ENCODE results near the gene PPP1CA.
"Not testable (repeated sequence)": the region's sequence is repeated elsewhere in the genome, so short reads cannot be mapped to it uniquely, and the experiment has no call there.

PPP1CA gene

DNA sequence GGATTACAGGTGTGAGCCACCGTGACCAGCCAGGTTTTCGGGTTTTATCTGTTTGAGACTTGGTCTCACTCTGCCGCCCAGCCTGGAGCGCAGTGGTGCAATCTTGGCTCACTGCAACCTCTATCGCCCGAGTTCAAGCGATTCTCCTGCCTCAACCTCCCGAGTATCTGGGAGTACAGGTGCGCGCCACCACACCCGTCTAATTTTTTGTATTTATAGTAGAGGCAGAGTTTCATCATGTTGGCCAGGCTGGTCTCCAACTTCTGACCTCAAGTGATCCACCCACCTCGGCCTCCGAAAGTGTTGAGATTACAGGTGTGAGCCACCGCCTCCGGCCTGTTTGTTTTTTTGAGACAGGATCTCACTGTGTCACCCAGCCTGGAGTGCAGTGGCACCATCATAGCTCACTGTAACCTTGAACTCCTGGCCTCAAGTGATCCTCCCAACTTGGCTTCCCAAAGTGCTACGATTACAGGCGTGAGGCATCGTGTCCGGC is 25.8 kb upstream of the PPP1CA start:
- H3K27me3 Mint-ChIP-seq, H3K9me3 Mint-ChIP-seq: not testable (repeated sequence)
- Mint-ChIP-seq H3K4me3 (peak overlapping the region; percentile 98), H3K36me3 (ENCODE audit: low read depth) (peaks cover 12% of the 10 kb centered on the region), H3K4me1 (ENCODE audit: low read depth) (peaks cover 37% of the 10 kb centered on the region), H3K27ac (peak overlapping the region; percentile 97)

DNA sequence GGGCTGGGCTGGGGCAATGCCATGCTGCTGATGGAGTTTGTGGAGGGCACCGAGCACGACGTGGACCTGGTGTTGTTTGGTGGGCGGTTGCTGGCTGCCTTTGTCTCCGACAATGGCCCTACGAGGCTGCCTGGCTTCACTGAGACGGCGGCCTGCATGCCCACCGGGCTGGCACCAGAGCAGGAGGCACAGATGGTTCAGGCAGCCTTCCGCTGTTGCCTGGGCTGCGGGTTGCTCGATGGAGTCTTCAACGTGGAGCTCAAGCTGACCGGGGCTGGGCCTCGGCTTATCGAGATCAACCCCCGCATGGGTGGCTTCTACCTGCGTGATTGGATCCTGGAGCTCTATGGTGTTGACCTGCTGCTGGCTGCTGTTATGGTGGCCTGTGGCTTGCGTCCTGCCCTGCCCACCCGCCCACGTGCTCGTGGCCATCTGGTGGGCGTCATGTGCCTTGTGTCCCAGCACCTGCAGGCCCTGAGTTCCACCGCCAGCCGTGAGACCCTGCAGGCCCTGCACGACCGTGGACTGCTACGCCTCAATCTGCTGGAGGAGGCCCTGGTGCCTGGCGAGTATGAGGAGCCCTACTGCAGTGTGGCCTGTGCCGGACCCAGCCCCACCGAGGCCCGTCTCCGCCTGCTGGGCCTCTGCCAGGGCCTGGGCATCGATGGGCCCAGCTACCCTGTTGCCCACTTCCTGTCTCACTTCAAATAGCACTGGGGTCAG is 22.4 kb upstream of the PPP1CA start:
- H3K4me1 Mint-ChIP-seq (ENCODE audit: low read depth) = peaks cover 28% of the 10 kb centered on the region
- no peaks in the 10 kb centered on the region for H3K27me3 Mint-ChIP-seq
- no peaks in the 10 kb centered on the region for H3K36me3 Mint-ChIP-seq (ENCODE audit: low read depth)
- H3K27ac Mint-ChIP-seq = no peak overlapping the region
- no peaks in the 10 kb centered on the region for H3K9me3 Mint-ChIP-seq
- no peak overlapping the region for H3K4me3 Mint-ChIP-seq

DNA sequence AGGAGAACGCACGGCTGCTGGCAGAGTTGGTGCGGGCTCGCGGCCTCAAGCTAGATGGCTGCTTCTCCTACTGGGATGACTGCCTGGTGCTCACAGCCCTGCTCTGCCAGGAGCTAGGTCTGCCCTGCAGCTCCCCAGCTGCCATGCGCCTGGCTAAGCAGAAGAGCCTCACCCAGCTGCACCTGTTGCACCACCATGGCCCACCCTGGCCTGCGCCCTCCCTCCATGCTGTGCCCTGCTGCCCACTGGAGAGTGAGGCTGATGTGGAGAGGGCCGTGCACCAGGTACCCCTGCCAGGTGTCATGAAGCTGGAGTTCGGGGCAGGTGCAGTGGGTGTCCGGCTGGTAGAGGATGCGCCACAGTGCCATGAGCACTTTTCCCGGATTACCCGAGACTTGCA is 21.8 kb upstream of the PPP1CA start:
- no peak overlapping the region for H3K4me3 Mint-ChIP-seq
- H3K4me1 Mint-ChIP-seq (ENCODE audit: low read depth) = peaks cover 32% of the 10 kb centered on the region
- H3K27me3 Mint-ChIP-seq = no peaks in the 10 kb centered on the region
- H3K36me3 Mint-ChIP-seq (ENCODE audit: low read depth) = no peaks in the 10 kb centered on the region
- H3K27ac Mint-ChIP-seq = no peak overlapping the region
- no peaks in the 10 kb centered on the region for H3K9me3 Mint-ChIP-seq

DNA sequence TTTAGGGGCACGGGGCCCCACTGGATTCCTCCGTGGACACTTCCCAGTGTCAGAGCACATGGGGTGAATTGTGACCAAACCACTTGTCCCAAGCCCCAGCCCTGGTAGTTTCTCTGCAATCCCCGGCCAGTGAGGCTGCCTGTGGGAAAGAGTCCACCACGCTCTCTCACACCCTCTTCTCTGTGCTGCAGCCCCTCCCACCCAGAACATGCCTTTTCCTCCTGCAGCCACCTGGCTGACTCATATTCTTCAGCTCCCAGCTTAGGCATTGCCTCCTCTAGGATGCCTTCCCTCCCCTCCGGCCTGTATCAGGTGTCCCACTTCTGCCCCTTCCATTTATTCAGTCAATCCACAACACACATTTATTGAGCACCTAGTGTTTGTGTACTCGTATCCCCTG is 21.2 kb upstream of the PPP1CA start:
- Mint-ChIP-seq H3K27ac (no peak overlapping the region), H3K4me1 (ENCODE audit: low read depth) (peaks cover 34% of the 10 kb centered on the region), H3K9me3 (no peaks in the 10 kb centered on the region), H3K4me3 (no peak overlapping the region), H3K36me3 (ENCODE audit: low read depth) (no peaks in the 10 kb centered on the region), H3K27me3 (no peaks in the 10 kb centered on the region)

DNA sequence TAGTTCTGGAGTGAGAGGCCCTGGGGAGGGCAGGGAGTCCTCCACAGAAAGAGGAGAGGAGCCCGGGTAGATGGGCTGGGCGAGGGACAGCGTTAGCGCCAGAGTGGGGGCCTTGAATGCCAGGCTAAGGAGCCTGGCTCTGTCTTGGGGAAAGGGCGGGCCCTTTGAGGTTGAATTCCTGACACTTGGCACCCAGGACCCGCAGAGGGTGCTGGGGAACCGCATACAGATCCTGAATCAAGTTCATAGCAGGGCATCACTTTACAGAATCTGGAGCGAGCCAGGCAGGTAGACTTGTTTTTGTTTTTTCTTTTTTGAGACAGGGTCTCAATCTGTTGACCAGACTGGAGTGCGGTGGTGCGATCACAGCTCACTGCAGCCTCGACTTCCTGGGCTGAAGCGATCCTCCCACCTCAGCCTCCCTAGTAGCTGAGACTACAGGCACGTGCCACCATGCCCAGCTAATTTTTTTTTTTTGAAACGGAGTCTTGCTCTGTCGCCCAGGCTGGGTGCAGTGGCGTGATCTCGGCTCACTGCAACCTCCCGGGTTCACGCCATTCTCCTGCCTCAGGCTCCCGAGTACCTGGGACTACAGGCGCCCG is 19.9 kb upstream of the PPP1CA start:
- H3K4me3 Mint-ChIP-seq = peak overlapping the region; percentile 70
- peaks cover 37% of the 10 kb centered on the region for H3K4me1 Mint-ChIP-seq (ENCODE audit: low read depth)
- no peaks in the 10 kb centered on the region for H3K27me3 Mint-ChIP-seq
- no peaks in the 10 kb centered on the region for H3K36me3 Mint-ChIP-seq (ENCODE audit: low read depth)
- H3K27ac Mint-ChIP-seq = peak overlapping the region; percentile 81
- no peaks in the 10 kb centered on the region for H3K9me3 Mint-ChIP-seq

DNA sequence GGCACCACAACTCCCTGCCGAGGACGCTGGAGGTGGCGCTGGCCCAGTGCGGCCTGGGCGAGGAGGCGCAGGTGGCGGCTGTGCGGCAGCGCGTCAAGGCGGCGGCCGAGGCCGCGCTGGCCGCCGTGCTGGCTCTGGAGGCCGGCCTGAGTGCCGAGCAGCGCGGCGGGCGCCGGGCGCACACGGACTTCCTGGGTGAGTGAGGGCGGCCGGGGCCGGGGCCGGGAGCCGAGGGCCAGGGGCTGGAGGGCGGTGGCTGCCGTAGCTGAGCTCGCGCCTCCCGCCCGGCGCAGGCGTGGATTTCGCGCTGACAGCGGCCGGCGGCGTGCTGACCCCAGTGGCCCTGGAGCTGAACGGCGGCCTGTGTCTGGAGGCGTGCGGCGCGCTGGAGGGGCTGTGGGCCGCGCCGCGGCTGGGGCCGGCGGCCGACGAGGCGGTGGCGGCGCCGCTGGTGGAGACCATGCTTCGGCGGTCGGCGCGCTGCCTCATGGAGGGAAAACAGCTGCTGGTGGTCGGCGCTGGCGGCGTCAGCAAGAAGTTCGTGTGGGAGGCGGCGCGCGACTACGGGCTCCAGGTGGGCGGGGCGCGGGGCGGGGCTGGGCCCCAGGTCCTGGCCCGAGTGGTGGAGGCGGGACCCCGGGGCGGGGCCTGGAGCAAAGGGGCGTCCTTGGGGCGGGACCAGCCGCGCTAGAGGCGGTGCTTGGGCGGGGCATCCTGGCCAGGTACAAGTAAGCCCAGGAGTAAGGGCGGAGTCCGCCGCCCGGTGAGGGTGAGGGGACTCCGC is 19.2 kb upstream of the PPP1CA start:
- peak overlapping the region; percentile 92 for H3K27ac Mint-ChIP-seq
- no peaks in the 10 kb centered on the region for H3K9me3 Mint-ChIP-seq
- no peaks in the 10 kb centered on the region for H3K27me3 Mint-ChIP-seq
- H3K36me3 Mint-ChIP-seq (ENCODE audit: low read depth) = no peaks in the 10 kb centered on the region
- H3K4me1 Mint-ChIP-seq (ENCODE audit: low read depth) = peaks cover 44% of the 10 kb centered on the region
- peak overlapping the region; percentile 83 for H3K4me3 Mint-ChIP-seq

DNA sequence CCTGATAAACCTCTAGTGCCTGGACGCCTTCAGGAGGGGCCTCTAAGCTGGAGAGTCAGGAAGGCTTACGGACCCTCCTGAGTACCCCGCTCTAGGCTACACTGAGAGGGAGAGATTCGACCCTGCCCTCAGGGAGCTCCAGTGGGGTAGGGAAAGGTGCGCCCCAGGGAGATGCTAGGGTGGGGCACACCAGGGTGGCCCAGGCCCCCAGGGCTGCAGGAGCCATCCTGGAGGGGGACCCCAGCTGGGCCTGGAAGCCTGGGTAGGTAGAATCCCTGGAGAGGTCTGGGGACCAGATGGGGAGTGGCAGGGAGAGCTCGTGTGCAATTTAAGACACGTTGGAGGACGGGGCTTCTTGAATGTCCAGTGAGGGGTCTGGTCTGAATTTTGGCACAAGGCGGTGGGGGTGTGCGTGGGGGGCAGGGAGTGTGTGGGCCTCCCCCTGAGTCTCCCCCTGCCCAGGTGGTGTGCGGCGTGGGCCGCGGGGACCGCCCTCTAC is 18.5 kb upstream of the PPP1CA start:
- no peaks in the 10 kb centered on the region for H3K9me3 Mint-ChIP-seq
- H3K27me3 Mint-ChIP-seq = no peaks in the 10 kb centered on the region
- peaks cover 46% of the 10 kb centered on the region for H3K4me1 Mint-ChIP-seq (ENCODE audit: low read depth)
- peak overlapping the region; percentile 83 for H3K4me3 Mint-ChIP-seq
- no peaks in the 10 kb centered on the region for H3K36me3 Mint-ChIP-seq (ENCODE audit: low read depth)
- peak overlapping the region; percentile 92 for H3K27ac Mint-ChIP-seq

DNA sequence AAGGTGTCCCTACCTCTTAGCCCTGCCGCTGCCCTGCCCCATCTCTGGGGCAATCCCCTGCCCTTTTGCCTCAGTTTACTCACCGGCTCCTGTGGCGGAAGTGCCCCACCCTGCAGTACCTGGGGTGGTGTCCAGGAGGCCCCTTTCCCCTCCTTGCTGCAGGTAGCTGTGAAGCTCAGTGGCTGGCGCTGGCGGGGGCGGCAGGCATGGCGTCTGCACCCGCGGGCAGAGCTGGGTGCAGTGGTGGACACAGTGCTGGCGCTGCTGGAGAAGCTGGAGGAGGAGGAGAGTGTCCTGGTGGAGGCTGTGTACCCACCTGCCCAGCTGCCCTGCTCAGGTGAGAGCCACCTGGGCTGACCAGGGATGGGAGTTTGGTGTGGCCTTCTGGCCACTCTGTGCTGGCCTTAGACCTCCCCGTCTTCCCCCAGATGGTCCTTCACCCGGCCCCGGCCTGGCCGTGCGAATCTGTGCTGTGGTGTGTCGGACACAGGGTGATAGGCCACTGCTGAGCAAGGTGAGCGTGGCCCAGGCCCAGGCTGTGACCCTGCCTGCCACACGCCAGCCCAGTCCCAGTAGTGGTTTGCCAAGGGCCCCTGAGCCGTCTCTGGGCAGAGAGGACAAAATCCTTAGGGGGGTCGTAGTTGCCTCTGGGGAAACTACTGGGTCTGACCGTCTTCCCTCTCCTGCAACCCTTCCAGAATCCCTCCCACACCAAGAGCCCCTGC is 17.8 kb upstream of the PPP1CA start:
- H3K4me3 Mint-ChIP-seq = peak overlapping the region; percentile 83
- peaks cover 51% of the 10 kb centered on the region for H3K4me1 Mint-ChIP-seq (ENCODE audit: low read depth)
- peak overlapping the region; percentile 92 for H3K27ac Mint-ChIP-seq
- no peaks in the 10 kb centered on the region for H3K36me3 Mint-ChIP-seq (ENCODE audit: low read depth)
- no peaks in the 10 kb centered on the region for H3K9me3 Mint-ChIP-seq
- H3K27me3 Mint-ChIP-seq = no peaks in the 10 kb centered on the region

DNA sequence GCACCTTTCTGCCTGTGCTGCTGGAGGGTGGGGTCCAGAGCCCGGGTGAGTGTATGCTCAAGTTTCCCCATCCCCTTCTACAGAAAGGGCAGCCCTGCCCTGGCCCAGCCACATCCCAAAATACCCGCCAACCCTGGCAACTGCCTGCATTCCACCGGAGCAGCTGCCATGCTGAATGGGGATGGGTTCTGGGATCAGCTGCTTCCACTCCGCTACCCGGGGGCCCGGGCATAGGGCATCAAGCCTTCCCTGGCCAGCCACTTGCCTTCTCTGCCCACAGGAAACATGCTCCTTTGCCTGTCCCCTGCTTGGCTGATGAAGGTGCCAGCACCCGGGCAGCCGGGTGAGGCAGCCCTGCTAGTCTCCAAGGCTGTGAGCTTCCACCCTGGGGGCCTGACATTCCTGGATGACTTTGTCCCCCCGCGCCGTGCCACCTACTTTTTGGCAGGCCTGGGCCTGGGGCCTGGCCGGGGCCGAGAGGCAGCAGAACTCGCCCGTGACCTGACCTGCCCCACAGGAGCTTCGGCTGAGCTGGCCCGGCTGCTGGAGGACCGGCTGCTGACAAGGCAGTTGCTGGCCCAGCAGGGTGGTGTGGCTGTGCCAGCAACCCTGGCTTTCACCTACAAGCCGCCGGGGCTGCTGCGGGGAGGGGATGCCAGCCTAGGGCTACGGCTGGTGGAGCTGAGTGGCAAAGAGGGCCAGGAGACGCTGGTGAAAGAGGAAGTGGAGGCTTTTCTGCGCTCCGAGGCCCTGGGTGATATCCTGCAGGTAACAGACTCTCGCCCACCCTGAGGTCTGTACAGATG is 17.0 kb upstream of the PPP1CA start:
- Mint-ChIP-seq H3K4me1 (ENCODE audit: low read depth) (peaks cover 51% of the 10 kb centered on the region), H3K27me3 (no peaks in the 10 kb centered on the region), H3K9me3 (no peaks in the 10 kb centered on the region), H3K4me3 (peak overlapping the region; percentile 83), H3K36me3 (ENCODE audit: low read depth) (no peaks in the 10 kb centered on the region), H3K27ac (peak overlapping the region; percentile 63)

DNA sequence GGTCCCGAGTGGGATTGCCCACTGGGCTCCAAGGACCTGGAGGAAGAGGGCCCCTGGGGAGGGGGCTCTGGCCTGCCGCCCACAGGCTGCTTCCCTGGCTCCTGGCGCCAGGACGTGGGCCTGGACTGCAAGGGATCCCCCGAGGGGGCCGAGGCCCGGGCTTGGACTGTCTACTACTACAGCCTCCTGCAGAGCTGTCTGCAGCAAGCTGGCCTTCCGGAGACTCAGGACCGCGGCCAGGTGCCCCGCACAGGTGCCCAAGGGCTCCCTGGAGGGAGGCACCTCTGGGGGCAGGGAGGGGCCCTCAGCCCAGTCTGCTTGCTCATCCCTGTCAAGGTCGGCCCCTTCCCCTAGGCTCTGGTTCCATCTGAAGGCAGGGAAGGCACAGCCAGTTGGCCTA is 15.8 kb upstream of the PPP1CA start:
- Mint-ChIP-seq H3K9me3 (no peaks in the 10 kb centered on the region), H3K36me3 (ENCODE audit: low read depth) (no peaks in the 10 kb centered on the region), H3K27me3 (no peaks in the 10 kb centered on the region), H3K27ac (no peak overlapping the region), H3K4me1 (ENCODE audit: low read depth) (peaks cover 63% of the 10 kb centered on the region), H3K4me3 (peak overlapping the region; percentile 55)

DNA sequence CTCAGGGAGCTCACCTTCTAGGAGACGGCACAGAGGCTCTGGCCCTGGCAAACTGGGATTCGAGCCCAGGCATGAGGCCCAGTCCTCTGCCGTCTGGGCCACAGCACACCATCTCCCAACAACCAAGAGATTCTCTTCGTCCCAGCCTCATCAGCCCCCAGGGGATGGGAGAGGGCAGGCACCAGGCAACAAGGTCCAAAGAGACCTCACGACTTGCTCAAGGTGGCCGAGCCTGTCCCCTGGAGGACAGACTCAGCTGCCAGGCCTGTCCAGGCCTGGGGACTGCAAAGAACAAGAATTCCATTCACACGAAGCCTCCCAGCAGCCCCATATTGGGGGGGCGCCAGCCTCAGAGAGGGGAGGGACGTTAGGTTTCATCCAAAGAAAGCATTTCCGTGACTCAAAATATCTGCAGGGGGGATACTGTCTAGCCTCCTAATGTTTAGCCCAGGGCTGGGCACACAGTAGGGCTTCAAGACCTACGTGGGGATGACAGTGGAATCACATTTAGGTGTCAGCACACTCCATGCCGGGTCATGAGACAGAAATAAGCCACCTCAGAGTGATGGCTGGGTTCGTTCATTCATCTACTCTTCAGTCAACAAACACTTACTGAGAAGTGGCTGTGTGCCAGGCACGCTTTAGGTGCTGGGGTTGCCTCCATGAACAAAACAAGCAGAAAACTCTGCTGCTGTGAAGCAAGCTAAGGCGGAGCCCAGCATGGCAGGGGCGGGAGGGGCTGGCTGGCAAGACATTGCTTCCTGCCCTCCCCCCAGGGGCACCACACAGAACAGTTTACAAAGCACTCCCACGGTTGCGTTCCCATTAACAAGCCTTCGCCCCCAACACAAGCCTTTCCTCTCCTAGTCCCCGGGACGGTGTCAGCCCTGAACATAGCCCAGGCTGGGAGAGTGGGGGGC is 15.0 kb upstream of the PPP1CA start:
- no peaks in the 10 kb centered on the region for H3K9me3 Mint-ChIP-seq
- H3K27me3 Mint-ChIP-seq = no peaks in the 10 kb centered on the region
- peak overlapping the region; percentile 70 for H3K27ac Mint-ChIP-seq
- peaks cover 71% of the 10 kb centered on the region for H3K4me1 Mint-ChIP-seq (ENCODE audit: low read depth)
- H3K36me3 Mint-ChIP-seq (ENCODE audit: low read depth) = no peaks in the 10 kb centered on the region
- H3K4me3 Mint-ChIP-seq = peak overlapping the region; percentile 72

DNA sequence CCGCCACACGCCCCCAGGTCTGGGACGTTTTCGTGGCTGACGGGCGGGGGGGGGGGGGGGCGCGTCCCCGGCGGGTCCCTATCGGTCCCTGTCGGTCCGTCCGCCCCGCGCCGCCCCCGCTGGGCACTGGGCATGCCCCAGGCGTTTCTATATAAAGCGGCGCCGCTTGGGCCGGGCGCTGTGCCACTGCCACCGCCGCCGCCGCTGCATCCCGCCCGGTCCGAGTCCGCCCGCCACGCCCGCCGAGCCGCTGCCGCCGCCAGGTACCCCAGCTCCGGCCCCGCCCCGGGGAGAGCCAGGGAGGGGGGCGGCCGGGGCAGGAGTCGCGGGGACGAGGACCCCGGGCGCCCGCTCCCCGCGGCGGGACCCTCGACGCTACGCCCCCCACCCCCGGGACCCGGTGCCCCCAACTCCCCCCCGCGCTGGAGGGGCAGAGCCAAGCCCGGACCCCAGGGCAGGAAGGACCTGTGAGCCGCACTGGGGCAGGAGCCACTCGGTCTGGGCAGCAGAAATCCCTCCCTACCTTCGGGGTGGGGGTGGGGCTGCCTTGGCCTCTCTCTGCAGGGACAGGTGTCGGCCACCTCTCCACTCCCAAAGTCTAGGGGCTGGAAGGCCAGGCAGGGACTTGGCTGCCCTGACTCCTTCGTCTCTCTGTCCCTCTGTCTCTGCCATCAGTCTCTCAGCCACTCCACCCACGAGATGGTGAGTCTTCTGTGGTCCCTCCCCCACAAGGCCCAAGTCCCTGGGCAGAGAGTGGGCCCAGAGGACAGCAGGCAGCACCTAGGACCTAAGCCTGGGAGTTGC is 14.0 kb upstream of the PPP1CA start, which contains the start of gene CARNS1:
Gene CARNS1, plus strand, starts transcription at position 178 of the 804 bp plus-strand sequence. Its CDS starts 522 bp downstream, at position 700.
- Mint-ChIP-seq H3K36me3 (ENCODE audit: low read depth) (no peaks in the 10 kb centered on the region), H3K27me3 (no peaks in the 10 kb centered on the region), H3K9me3 (no peaks in the 10 kb centered on the region), H3K27ac (peak within 1 kb of the TSS; percentile 70), H3K4me3 (peak within 1 kb of the TSS; percentile 73), H3K4me1 (ENCODE audit: low read depth) (peaks cover 76% of the 10 kb centered on the region)
